ENCODE results near the gene LGALS3BP. TPM values are rescaled to one million over a fixed set of nuclear protein-coding genes. Genes with fewer than 3 reads are reported as not detected.
A peak's percentile ranks its signal among the peaks of the same experiment; 100 is the strongest.

Gene LGALS3BP
- total and polyA plus RNA-seq, 2 of the 13 experiments (the other 11 are each of a cell fraction or from before 2014, with no cell fraction given) = 137 to 332 TPM

DNA sequence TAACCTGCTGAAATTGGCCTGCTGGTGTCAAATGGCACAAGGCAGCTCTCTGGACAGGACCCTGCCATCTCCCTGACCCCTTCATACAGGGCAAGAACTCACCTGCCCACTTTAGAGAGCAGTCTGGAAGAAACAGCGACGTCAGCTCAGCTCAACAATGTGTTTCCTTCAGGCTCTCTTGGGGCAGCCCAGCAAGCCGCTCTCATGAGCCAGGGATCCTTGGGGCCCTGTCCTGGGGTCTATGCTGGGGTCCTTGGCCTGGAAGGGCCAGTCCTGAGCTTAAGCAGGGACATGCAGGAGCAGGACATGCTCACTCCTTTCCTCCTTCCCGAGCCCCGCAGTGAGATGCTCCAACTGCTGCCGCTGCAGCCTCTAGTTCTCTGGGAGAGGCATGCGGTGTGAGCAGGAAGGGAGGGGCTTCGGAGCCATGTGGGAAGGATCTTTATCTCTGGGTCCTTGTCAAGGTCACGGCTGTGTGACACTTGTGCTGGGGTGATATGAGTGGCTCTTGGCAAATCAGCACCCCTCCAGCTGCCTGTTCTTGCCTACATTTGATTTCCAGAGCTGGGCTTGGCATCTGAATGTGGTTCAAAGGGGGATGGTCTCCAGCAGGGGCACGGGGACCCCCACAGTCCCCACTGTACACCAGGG, 47.7 kb upstream of the LGALS3BP start (continued):
- TF ChIP-seq, protein P1, sequence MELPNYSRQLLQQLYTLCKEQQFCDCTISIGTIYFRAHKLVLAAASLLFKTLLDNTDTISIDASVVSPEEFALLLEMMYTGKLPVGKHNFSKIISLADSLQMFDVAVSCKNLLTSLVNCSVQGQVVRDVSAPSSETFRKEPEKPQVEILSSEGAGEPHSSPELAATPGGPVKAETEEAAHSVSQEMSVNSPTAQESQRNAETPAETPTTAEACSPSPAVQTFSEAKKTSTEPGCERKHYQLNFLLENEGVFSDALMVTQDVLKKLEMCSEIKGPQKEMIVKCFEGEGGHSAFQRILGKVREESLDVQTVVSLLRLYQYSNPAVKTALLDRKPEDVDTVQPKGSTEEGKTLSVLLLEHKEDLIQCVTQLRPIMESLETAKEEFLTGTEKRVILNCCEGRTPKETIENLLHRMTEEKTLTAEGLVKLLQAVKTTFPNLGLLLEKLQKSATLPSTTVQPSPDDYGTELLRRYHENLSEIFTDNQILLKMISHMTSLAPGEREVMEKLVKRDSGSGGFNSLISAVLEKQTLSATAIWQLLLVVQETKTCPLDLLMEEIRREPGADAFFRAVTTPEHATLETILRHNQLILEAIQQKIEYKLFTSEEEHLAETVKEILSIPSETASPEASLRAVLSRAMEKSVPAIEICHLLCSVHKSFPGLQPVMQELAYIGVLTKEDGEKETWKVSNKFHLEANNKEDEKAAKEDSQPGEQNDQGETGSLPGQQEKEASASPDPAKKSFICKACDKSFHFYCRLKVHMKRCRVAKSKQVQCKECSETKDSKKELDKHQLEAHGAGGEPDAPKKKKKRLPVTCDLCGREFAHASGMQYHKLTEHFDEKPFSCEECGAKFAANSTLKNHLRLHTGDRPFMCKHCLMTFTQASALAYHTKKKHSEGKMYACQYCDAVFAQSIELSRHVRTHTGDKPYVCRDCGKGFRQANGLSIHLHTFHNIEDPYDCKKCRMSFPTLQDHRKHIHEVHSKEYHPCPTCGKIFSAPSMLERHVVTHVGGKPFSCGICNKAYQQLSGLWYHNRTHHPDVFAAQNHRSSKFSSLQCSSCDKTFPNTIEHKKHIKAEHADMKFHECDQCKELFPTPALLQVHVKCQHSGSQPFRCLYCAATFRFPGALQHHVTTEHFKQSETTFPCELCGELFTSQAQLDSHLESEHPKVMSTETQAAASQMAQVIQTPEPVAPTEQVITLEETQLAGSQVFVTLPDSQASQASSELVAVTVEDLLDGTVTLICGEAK (IDR thresholded peaks at IDR 0.05) = no peak
- TF ChIP-seq, protein P1 (CRISPR knock-in tag; IDR thresholded peaks at IDR 0.05) = 0 out of 2 replicates have a peak, but pooled peaks have one; percentile 25
- TF ChIP-seq, protein P2, sequence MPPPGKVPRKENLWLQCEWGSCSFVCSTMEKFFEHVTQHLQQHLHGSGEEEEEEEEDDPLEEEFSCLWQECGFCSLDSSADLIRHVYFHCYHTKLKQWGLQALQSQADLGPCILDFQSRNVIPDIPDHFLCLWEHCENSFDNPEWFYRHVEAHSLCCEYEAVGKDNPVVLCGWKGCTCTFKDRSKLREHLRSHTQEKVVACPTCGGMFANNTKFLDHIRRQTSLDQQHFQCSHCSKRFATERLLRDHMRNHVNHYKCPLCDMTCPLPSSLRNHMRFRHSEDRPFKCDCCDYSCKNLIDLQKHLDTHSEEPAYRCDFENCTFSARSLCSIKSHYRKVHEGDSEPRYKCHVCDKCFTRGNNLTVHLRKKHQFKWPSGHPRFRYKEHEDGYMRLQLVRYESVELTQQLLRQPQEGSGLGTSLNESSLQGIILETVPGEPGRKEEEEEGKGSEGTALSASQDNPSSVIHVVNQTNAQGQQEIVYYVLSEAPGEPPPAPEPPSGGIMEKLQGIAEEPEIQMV (CRISPR knock-in tag; IDR thresholded peaks at IDR 0.05; ENCODE audit: low read depth) = 0 out of 2 replicates have a peak, but pooled peaks have one; percentile 22
- TF ChIP-seq DNMT3B (CRISPR knock-in tag; conservative IDR thresholded peaks at IDR 0.05) (no peak), NFRKB (IDR thresholded peaks at IDR 0.05) (no peak), POGZ (CRISPR knock-in tag; IDR thresholded peaks at IDR 0.05) (peak; percentile 65; the same call in 1 of the 2 replicates), HNF4A (CRISPR knock-in tag; IDR thresholded peaks at IDR 0.05) (peak; percentile 37; the same call in 1 of the 2 replicates)
- TF ChIP-seq, protein P3, sequence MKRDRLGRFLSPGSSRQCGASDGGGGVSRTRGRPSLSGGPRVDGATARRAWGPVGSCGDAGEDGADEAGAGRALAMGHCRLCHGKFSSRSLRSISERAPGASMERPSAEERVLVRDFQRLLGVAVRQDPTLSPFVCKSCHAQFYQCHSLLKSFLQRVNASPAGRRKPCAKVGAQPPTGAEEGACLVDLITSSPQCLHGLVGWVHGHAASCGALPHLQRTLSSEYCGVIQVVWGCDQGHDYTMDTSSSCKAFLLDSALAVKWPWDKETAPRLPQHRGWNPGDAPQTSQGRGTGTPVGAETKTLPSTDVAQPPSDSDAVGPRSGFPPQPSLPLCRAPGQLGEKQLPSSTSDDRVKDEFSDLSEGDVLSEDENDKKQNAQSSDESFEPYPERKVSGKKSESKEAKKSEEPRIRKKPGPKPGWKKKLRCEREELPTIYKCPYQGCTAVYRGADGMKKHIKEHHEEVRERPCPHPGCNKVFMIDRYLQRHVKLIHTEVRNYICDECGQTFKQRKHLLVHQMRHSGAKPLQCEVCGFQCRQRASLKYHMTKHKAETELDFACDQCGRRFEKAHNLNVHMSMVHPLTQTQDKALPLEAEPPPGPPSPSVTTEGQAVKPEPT (CRISPR knock-in tag; IDR thresholded peaks at IDR 0.05; ENCODE audit: low read depth) = 0 out of 2 replicates have a peak, but pooled peaks have one; percentile 57
- TF ChIP-seq, protein P4, sequence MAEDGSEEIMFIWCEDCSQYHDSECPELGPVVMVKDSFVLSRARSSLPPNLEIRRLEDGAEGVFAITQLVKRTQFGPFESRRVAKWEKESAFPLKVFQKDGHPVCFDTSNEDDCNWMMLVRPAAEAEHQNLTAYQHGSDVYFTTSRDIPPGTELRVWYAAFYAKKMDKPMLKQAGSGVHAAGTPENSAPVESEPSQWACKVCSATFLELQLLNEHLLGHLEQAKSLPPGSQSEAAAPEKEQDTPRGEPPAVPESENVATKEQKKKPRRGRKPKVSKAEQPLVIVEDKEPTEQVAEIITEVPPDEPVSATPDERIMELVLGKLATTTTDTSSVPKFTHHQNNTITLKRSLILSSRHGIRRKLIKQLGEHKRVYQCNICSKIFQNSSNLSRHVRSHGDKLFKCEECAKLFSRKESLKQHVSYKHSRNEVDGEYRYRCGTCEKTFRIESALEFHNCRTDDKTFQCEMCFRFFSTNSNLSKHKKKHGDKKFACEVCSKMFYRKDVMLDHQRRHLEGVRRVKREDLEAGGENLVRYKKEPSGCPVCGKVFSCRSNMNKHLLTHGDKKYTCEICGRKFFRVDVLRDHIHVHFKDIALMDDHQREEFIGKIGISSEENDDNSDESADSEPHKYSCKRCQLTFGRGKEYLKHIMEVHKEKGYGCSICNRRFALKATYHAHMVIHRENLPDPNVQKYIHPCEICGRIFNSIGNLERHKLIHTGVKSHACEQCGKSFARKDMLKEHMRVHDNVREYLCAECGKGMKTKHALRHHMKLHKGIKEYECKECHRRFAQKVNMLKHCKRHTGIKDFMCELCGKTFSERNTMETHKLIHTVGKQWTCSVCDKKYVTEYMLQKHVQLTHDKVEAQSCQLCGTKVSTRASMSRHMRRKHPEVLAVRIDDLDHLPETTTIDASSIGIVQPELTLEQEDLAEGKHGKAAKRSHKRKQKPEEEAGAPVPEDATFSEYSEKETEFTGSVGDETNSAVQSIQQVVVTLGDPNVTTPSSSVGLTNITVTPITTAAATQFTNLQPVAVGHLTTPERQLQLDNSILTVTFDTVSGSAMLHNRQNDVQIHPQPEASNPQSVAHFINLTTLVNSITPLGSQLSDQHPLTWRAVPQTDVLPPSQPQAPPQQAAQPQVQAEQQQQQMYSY (CRISPR knock-in tag; IDR thresholded peaks at IDR 0.05) = no peak; the same call in 1 of the 2 replicates
- TF ChIP-seq, protein P5, sequence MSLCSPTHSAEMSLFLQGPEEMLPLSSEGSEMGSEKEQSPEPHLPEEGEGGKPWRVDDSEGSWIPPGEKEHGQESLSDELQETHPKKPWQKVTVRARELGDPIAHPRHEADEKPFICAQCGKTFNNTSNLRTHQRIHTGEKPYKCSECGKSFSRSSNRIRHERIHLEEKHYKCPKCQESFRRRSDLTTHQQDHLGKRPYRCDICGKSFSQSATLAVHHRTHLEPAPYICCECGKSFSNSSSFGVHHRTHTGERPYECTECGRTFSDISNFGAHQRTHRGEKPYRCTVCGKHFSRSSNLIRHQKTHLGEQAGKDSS (CRISPR knock-in tag; IDR thresholded peaks at IDR 0.05; ENCODE audit: borderline replicate concordance, low read depth) = no peak

Measured in HepG2 (cell line).